Measurements from ENCODE around the gene SERTAD4.
"Not testable (repeated sequence)": the region's sequence is repeated elsewhere in the genome, so short reads cannot be mapped to it uniquely, and the experiment has no call there.

Gene SERTAD4

GRCh38 chr1:210232511-210233215 is at the start of gene SERTAD4:
SERTAD4 (plus strand) TSS chr1:210232796; CDS start chr1:210237961, 5,165 bp downstream.
- peak within 1 kb of the TSS; percentile 74 for H3K4me3 ChIP-seq (replicated peaks; ENCODE audit: low read depth, low read length)
- DNase-seq (ENCODE audit: extremely low read depth, low read depth) = no peak
- no peak for TF ChIP-seq CTCF (IDR thresholded peaks at IDR 0.05; ENCODE audit: low read depth, low read length, missing control alignments)

GRCh38 chr1:210185063-210185462 is 47.5 kb upstream of the SERTAD4 start:
- no peak for DNase-seq (ENCODE audit: extremely low read depth, low read depth)

GRCh38 chr1:210187849-210188606 is 44.6 kb upstream of the SERTAD4 start:
- H3K4me3 ChIP-seq (replicated peaks; ENCODE audit: low read depth, low read length) = not testable (repeated sequence)
- peak; percentile 9 for DNase-seq (ENCODE audit: extremely low read depth, low read depth)

More at GRCh38 chr1:210185063-210185462, 47.5 kb upstream of the SERTAD4 start:
- no peak overlapping the region for H3K4me3 ChIP-seq (replicated peaks; ENCODE audit: low read depth, low read length)
- TF ChIP-seq CTCF (IDR thresholded peaks at IDR 0.05; ENCODE audit: low read depth, low read length, missing control alignments) = no peak

GRCh38 chr1:210189426-210189825 is 43.2 kb upstream of the SERTAD4 start:
- no peak for TF ChIP-seq CTCF (IDR thresholded peaks at IDR 0.05; ENCODE audit: low read depth, low read length, missing control alignments)
- no peak overlapping the region for H3K4me3 ChIP-seq (replicated peaks; ENCODE audit: low read depth, low read length)
- DNase-seq (ENCODE audit: extremely low read depth, low read depth) = no peak

- DNase-seq (ENCODE audit: extremely low read depth, low read depth) = no peak
- TF ChIP-seq CTCF (IDR thresholded peaks at IDR 0.05; ENCODE audit: low read depth, low read length, missing control alignments) = no peak
- no peak overlapping the region for H3K4me3 ChIP-seq (replicated peaks; ENCODE audit: low read depth, low read length)
These were observed 36.9 kb upstream of the SERTAD4 start for GRCh38 chr1:210195635-210196160.

- not testable (repeated sequence) for DNase-seq (ENCODE audit: extremely low read depth, low read depth); H3K4me3 ChIP-seq (replicated peaks; ENCODE audit: low read depth, low read length)
These were observed 36.3 kb upstream of the SERTAD4 start for GRCh38 chr1:210196266-210196665.

- H3K4me3 ChIP-seq (replicated peaks; ENCODE audit: low read depth, low read length) = no peak overlapping the region
- no peak for TF ChIP-seq CTCF (IDR thresholded peaks at IDR 0.05; ENCODE audit: low read depth, low read length, missing control alignments)
- no peak for DNase-seq (ENCODE audit: extremely low read depth, low read depth)
These were observed 33.8 kb upstream of the SERTAD4 start for GRCh38 chr1:210198840-210199239.
